ENCODE data around the gene DHRS13.
"Not testable (repeated sequence)": the region's sequence is repeated elsewhere in the genome, so short reads cannot be mapped to it uniquely, and the experiment has no call there.

DHRS13 gene

GRCh38 chr17:28934508-28934907 is 31.6 kb upstream of the DHRS13 start:
- DNase-seq, result not testable (repeated sequence)

- no peak for DNase-seq
Observed at GRCh38 chr17:28929787-28930186, 26.9 kb upstream of the DHRS13 start.

- no peak for DNase-seq
Observed at GRCh38 chr17:28928061-28928460, 25.2 kb upstream of the DHRS13 start.

DNA sequence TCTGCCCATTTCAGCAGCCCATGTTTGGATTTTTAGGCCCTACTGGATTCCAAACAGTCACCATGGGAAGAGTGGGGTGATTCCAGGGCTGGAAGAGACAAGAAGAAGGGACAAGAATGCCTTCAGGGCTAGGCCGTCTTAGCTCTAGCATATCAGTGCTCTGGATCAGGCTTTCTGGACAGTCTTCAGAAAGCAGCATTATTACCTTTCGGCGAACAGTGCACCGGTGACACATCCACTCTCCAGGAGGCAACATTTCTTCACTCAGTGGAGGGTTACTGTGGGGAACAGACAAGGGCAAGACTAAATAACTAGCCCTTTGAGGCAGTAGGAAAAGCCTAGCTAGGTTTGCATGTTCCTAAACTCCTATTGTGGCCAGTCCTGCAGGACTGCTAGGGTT is 23.9 kb upstream of the DHRS13 start:
- no peak for DNase-seq

DNA sequence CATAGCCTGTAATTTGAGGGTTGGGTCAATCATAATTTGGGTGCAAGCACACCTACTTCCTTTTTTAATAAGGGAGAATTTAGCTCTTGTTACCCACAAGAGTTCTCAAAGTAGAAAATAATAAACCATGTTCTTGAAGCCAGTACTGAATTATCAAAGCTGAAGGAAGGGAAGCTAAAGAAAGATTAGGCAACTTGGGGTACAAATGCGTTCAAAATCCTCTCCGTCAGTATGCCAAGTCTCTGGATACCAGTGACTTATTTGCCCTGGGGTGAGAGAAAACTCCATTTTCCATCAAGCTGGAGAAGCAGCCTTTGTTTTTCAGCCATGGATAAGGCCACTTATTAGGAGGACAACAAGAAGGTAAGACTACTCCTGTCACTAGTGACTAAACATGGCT is 23.5 kb upstream of the DHRS13 start:
- DNase-seq, result no peak

GRCh38 chr17:28925912-28926365 is 23.1 kb upstream of the DHRS13 start:
- DNase-seq, result peak; percentile 34

- DNase-seq, result no peak
Observed at GRCh38 chr17:28920201-28920600, 17.3 kb upstream of the DHRS13 start.

GRCh38 chr17:28918295-28918694 is 15.4 kb upstream of the DHRS13 start:
- DNase-seq, result no peak

- no peak for DNase-seq
Observed at GRCh38 chr17:28917465-28917864, 14.6 kb upstream of the DHRS13 start.

GRCh38 chr17:28917029-28917428 is 14.2 kb upstream of the DHRS13 start:
- no peak for DNase-seq

DNA sequence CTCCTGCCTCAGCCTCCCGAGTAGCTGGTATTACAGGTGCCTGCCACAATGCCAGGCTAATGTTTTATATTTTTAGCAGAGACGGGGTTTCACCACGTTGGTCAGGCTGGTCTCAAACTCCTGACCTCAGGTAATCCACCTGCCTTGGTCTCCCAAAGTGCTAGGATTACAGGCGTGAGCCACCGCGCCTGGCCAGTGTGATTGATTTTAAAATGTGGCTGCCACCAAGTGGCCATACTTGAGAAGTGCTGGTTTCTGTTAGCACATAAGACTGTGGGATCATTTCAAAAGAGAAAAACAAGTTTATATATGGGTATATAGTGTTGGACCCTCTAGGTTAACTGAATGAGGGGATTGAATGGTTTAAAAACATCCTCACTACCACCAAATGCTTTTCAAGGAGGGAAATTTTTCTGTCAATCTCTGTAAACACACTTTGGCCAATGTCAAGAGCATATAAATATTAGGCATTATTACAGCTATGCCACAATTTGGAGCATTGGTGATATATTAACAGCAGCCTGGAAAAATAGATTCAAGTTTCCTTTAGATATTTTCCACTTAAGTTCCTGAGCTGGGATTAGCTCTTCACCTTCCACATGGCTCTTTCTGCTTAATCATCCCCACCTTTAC is 13.5 kb upstream of the DHRS13 start:
- DNase-seq, result peak; percentile 18

DNA sequence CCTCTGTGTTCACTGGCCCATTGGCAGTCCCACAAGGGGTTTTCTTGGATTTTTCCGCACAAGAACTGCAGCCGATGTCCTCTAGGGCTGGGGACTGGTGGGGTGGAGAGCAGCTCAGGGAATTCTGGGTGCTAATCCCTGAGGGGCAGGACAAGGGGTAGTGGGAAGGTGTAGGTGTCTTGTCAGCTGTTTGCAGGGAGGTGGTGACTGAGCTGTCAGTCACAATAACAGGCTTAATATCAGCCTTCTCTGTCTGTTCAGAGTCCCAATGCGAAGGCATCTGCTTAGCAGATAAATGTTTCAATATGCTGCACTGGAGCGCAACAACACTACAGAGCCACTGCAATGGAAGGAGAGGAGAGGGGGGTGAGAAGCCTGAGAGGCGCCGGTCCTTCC is 10.1 kb upstream of the DHRS13 start:
- no peak for DNase-seq

DNA sequence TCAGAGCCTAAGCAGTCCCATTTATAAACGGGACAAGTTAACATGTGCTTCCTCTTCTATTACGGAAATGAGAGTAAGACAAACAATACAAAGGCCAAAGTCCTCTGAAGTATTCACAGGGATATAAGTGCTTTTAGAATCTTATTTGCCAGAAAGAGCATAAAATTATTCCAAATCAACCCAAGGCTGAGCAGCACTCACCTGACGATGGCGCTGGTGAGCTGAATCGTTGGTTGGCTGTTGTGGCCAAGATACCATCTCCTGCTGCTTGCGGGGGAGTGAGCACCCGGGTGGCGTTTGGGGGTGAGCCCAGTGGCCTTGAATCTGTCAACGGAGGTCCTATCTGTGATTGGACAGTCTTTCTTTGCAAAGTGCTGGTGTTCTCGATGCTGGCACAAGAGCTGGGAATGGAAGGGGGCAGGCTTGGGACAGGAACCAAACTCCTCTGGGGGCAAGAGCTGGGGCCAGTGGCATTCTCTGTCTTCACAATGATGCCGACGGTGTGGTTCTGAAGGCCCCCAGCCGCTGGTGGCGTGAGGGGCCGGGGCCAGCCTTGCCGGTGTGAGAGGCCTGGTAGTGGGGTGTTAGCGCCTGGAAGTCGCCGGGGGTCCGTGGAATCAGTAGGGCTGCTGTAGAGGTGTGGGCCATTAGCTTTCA is 9.5 kb upstream of the DHRS13 start:
- no peak for DNase-seq

- no peak for DNase-seq
Observed at GRCh38 chr17:28911411-28912045, 8.6 kb upstream of the DHRS13 start.

DNA sequence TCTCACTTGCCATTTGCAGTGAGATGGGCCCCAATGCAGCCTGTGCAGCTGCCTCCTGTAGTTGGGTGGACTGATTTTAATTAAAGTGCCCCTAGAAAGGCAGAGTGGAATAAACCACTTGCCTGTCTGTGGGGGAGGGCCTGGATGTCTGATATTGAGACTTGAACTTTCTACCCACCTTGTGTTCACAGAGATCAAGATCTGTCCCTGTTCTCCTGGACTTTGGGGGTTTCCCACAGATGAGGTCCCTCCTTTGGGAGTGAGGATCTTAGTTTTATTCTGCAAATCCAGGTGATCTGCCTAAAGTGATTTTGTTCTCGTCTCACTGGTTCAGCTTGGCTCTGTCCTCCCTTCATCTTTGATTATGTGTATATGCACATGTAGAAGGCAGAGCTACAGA is 7.7 kb upstream of the DHRS13 start:
- no peak for DNase-seq

- no peak for DNase-seq
Observed at GRCh38 chr17:28908640-28909167, 5.8 kb upstream of the DHRS13 start.

GRCh38 chr17:28907709-28908475 is 5.0 kb upstream of the DHRS13 start:
- no peak for DNase-seq

- DNase-seq, result no peak
Observed at GRCh38 chr17:28906706-28907438, 4.0 kb upstream of the DHRS13 start.

- DNase-seq, result no peak
Observed at GRCh38 chr17:28906276-28906675, 3.4 kb upstream of the DHRS13 start.

GRCh38 chr17:28904800-28905199 is 1.9 kb upstream of the DHRS13 start:
- no peak for DNase-seq

GRCh38 chr17:28903546-28903841 is 615 bp upstream of the DHRS13 start:
- not testable (repeated sequence) for DNase-seq

- DNase-seq, result no peak
Observed at GRCh38 chr17:28901866-28902818, 737 bp downstream of the DHRS13 start.
